ENCODE results near the gene RBL1.

DNA sequence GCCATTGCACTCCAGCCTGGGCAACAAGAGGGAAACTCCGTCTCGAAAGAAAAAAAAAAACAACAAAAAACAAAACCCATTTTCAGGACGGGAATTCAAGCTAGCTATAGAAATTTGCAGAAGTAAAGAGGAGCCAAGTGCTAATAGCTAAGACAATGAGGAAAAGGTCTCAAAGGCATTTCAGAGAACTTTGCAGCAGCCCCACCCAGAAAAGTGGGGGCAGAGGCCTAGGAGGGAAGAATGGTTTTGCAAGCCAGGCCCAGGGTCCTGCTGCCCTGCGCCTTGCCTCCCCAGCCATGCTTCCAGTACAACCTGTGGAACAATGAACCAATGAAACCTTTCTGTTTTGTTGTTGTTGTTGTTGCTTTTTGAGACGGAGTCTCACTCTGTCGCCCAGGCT is 106.0 kb downstream of the RBL1 start:
- TF ChIP-seq RAD21 (conservative IDR thresholded peaks at IDR 0.05) (no peak), POLR2AphosphoS5 (IDR thresholded peaks at IDR 0.05) (no peak), SMC3 (conservative IDR thresholded peaks at IDR 0.05; ENCODE audit: poor library complexity) (no peak), EZH2 (IDR thresholded peaks at IDR 0.05; ENCODE audit: borderline replicate concordance, insufficient read depth, low read length, poor library complexity, severe bottlenecking) (no peak), EP300 (conservative IDR thresholded peaks at IDR 0.05; ENCODE audit: poor library complexity, severe bottlenecking) (no peak), TAF1 (IDR thresholded peaks at IDR 0.05; ENCODE audit: low read depth) (no peak), MXI1 (conservative IDR thresholded peaks at IDR 0.05; ENCODE audit: poor library complexity, severe bottlenecking) (no peak)
- TF ChIP-seq, protein P1, sequence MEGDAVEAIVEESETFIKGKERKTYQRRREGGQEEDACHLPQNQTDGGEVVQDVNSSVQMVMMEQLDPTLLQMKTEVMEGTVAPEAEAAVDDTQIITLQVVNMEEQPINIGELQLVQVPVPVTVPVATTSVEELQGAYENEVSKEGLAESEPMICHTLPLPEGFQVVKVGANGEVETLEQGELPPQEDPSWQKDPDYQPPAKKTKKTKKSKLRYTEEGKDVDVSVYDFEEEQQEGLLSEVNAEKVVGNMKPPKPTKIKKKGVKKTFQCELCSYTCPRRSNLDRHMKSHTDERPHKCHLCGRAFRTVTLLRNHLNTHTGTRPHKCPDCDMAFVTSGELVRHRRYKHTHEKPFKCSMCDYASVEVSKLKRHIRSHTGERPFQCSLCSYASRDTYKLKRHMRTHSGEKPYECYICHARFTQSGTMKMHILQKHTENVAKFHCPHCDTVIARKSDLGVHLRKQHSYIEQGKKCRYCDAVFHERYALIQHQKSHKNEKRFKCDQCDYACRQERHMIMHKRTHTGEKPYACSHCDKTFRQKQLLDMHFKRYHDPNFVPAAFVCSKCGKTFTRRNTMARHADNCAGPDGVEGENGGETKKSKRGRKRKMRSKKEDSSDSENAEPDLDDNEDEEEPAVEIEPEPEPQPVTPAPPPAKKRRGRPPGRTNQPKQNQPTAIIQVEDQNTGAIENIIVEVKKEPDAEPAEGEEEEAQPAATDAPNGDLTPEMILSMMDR (IDR thresholded peaks at IDR 0.05; ENCODE audit: poor library complexity, severe bottlenecking) = no peak
- TF ChIP-seq, protein P2, sequence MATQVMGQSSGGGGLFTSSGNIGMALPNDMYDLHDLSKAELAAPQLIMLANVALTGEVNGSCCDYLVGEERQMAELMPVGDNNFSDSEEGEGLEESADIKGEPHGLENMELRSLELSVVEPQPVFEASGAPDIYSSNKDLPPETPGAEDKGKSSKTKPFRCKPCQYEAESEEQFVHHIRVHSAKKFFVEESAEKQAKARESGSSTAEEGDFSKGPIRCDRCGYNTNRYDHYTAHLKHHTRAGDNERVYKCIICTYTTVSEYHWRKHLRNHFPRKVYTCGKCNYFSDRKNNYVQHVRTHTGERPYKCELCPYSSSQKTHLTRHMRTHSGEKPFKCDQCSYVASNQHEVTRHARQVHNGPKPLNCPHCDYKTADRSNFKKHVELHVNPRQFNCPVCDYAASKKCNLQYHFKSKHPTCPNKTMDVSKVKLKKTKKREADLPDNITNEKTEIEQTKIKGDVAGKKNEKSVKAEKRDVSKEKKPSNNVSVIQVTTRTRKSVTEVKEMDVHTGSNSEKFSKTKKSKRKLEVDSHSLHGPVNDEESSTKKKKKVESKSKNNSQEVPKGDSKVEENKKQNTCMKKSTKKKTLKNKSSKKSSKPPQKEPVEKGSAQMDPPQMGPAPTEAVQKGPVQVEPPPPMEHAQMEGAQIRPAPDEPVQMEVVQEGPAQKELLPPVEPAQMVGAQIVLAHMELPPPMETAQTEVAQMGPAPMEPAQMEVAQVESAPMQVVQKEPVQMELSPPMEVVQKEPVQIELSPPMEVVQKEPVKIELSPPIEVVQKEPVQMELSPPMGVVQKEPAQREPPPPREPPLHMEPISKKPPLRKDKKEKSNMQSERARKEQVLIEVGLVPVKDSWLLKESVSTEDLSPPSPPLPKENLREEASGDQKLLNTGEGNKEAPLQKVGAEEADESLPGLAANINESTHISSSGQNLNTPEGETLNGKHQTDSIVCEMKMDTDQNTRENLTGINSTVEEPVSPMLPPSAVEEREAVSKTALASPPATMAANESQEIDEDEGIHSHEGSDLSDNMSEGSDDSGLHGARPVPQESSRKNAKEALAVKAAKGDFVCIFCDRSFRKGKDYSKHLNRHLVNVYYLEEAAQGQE (IDR thresholded peaks at IDR 0.05; ENCODE audit: borderline replicate concordance) = no peak

Measured in neural cell (in vitro differentiated cells).